GM18505 (cell line): ENCODE data around the gene SH3PXD2A.
"Not testable (repeated sequence)": the region's sequence is repeated elsewhere in the genome, so short reads cannot be mapped to it uniquely, and the experiment has no call there.

ENCODE experiments used
- ATAC-seq: cut with Tn5 transposase; IDR thresholded peaks from one replicate; pipeline ENCODE4 v1.9.1; 2021; ENCODE audit not compliant: unreplicated experiment
- POLR2A ChIP-seq: IDR thresholded peaks from 4 replicates; pipeline ENCODE4 v1.6.1; 2011; ENCODE audit warnings: borderline replicate concordance; ENCODE audit not compliant: insufficient read depth, insufficient read length; ENCODE audit errors: extremely low read depth

Gene SH3PXD2A

DNA sequence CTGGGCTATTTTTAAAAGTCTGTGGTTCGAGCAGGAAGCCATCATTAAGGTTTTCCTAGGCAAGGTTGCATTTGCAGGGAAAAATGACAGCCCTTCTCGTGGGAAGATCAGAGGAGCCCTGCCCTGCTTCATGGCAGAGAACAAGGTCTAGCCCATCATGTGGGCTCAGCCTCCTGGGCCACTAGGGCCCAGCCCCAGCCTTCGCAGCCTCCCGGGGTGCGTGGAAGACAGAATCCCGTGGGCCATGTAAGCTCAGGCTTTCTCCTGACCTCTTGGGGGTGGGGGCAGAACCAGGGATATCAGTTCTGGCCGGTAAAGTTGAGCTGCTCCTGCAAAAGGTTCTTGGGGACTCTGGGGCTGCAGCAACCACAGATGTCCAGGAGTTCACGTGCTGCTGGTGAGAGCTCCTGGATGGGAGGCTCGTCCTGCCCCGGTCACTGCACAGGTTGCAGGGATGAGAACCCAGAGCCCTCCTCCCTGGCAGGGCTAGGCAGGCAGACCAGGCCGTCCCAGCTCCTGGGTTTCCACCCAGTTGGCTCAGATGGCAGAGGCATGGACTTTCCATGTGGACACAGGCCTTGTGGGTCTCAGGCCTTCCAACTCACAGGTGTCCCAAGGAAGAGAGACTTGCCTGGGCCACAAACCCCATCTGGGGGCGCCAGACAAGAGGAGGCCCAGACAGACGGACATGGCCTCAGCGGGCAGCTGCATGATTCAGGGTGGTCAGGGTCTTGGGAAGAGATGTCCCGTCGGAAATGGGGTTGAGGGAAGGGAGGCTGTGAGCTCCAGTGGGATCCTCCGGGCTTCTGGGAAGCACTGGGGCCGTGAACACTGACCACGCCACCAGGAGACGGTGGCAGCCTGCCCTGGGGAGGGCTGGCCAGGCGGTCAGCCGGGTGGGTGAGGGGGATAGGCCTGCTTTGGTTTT, 235.7 kb downstream of the SH3PXD2A start:
- TF ChIP-seq POLR2A: no peak
- ATAC-seq: no peak

DNA sequence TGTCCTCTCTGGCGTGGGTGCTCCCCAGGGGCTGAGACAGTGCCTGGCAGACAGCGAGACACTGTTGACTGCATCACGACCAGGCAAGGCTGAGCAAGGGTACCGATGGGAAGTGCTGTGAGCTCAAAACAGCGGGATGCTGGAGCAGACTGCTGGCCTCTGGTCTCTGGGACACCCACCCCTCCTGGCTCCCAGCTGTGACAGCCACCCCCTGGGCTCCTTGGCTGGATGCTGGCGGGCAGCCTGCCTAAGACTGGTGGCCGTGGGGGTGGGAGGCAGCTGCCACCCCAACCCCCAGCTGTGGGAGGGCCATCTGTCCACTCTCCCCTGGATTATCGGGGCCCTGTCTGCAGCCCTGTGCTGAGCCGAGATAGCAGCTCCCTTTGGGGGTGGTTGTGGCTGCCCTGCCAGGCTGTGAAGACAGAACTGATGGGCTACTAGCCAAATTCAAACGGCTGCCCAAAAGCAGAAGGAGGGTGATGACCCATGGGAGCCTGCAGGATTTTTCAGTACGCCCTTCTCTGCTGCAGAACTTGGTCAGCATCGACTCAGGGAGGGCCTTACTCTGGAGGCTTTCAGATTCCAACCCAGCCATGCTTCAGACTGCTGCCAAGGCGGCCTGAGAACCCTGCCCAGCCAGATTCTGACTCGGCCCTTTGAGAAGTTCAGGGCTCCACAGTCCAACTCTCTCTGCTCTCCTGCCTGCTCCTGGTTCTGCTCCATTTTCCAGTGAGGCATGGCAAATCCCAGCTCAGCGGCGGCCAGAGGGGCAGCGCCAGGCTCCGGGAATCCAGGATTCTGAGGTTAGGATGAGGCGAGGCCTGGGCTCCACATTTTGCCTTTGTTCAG, 236.6 kb downstream of the SH3PXD2A start:
- TF ChIP-seq POLR2A: no peak
- ATAC-seq: no peak

DNA sequence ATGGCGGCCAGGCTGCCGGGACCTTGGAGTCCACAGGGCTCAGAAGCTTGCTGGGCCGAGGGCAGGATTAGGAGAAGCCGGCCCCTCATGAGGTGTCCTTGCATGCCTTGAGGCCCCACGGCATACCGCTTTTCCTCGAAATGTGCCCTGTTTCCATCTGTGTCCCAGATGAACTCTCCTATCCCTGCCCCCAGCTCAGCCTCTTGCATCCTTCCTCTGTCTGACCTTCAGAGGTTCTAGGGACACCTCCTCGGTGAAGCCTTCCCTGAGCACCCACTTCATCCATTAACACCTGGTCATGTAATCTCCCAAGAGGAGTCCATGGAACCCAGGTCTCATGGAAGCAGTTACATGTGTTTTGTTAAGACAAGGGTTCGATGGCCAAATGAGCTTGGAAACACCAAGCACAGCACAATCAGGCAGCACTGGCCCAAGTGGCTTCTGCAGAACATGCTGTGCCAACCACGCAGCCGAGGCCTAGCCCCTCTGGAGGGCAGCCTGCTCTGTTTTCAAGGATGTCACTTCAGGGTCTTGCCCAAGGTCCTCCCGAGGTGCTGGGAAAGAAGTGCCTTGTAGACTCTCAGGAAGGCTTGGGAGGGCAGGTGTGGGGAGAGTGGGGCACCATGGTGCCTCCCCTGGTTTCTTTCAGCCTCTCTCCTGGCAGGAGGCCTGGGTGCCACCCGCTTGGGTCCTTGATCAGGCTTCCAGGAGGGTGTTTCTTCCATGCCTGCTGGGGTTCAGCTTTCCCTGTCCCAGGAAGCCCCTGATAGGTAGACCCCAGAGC, 237.6 kb downstream of the SH3PXD2A start:
- no peak for TF ChIP-seq POLR2A
- no peak for ATAC-seq

DNA sequence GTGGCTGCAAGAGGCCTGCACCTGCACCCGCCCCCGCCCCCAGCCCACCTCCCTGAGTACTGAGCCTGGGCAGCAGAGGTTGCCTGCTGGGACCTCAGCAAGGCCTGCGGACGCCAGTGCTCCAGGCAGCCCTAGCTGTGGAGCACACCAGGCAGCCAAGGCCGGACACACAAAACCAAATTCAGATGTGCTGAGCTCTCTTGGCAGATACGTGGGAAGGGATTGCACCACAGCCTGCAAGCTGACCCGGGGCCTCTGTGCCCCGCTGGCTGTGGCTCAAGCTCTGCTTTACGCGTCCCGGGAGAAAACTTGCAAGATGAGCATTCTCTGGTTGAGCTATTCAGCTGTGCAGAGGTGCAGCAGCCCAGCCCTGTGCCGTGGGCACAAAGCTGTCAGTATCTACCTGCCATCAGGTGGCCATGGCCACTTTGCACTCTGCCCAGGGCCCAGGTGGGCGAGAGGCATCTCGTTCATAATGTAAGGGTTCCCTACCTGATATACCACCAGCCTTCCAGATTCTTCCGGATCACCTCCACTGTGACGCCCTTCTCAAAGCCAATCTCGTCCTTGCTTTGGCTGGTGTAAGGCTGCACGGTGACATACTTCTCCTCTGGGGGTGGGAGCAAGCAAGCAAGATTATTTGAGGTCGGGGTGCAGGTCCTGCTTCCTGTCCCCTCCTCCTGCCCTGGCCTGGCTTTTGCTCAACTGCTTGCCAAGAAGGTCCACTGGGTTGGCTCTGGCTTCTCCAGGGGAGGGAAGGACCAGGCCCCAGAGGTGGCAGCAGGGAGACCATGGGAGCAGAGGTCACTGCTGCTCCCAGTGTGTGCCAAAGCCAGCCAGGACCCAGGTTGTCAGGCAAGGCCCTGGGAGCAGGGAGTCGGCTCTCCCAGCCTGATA, 238.4 kb downstream of the SH3PXD2A start:
- ATAC-seq: no peak
- no peak for TF ChIP-seq POLR2A

DNA sequence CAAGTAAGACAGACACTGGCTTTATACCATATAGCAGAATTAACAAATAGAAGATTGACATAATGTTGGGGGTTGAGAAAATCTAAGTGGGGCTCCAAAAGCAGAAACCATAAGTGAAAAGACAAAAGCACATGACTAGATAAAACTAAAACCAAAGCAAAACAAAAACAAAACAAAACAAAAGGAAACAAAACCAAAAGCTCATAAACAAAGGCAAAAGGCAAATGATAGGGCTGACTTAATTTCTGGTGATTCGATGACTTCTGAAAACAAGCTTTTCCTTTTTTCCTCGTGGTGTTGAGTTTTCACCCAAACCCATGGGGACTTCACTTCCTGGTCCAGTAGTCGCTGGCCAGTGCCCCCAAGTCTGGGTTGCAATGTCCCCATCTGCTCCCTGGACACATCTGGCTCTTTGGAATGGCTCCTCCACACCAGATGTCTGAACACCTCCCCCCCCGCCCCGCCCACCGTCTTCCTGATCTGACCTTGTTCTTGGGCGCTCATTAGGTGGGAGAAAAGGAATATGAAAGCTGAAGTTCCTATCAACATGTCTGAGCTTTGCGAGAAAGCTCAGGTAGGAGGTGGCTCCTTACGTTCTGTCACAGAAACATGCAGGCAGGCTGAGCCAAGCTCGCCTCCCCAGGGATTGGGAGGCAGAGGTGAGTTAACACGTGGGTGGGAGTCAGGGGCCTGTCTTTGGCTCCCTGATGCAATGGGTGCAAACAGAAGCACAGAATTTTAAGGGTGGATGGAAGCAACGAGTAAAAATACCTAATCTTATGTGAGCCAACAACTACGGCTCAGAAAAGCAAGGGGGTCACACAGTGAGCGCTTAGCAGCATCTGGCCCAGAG, 240.8 kb downstream of the SH3PXD2A start:
- no peak for ATAC-seq
- TF ChIP-seq POLR2A: no peak

DNA sequence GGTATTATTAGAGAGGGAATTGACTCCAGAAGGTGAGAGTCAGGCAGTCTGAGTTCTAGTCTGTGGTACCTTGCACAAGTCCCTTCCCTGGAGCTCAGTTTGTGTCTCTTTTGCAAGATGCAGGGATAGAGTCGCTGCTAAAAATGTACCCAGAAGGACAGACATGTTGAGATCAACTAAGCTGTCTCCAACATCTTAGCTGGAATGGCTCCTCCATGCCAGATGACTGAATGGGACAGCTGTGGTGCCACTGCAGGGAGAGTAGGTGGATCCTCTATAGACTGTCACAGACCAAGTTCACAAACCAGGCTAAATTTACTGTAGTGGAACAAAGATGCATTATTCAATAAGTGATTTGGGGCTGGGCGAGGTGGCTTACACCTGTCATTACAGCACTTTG, 241.8 kb downstream of the SH3PXD2A start:
- no peak for ATAC-seq
- TF ChIP-seq POLR2A: no peak

DNA sequence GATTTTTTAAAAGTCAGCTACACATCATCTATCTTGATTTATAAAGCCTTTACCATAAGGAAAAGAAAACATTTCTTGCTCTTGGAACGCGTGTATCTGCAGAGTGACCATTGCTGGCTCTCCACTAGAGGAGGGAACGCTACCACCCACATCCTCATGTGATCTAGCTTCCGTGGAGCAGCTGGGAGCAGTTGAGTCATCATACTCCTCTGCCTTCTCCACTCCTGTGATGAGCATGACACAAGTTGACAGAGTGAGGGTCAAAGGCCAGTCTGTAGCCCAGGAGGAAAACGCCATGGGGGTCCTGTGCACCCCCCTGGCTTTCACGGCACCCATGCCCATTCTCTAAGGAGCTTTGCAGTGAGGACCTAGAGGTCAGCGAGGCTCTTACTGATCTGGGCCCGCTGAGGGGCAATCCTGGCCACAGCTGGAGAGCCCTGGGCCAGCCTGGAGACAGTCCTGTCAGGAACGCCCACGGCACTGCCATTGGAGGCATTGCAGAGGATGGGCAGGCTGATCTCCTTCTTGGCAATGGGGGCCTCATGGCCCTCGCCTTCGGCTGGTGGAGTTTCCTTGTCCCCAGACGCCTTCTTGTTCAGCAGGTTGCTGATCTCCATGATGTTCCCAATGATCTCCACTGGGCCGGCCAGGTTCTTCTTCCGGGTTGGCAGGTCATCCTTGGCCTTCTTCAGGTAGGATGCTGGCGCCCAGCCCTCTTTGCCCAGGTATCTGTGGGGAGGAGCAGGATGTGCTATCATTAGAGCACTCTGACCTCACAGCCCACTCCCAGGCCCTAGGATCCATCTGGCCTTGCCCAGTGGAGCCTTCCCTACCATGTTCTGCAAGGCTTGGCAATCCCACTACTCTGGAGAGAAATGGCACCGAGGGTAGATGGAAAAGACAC, 242.7 kb downstream of the SH3PXD2A start:
- no peak for TF ChIP-seq POLR2A
- no peak for ATAC-seq

DNA sequence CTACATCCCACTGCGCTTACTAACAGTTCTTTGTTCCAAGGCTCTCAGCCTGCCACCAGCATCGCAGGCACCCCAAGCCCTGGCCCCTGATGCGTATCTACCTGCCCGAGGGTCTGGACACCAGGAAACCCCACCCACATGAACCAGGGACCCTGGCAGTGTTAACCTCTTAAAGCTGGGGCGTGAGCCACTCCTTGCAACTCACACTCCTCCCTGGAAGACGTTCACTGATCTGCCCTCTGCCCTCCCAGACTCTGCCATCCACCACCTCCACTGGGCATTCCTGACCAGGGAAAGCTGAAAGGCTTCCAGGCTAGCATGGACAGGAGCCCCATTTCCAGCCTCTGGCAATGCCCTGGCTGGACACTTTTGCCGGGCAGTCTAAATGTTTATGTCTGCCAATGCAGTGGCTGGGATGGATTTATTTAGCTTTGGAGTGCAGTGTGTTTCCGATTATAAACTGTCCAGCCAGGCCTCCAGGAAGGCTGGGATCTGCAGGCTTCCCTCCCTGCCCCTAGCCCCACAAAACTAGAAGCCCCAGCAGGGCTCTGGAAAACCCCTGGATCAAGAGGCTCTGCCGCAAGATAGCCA, 244.4 kb downstream of the SH3PXD2A start:
- no peak for TF ChIP-seq POLR2A
- no peak for ATAC-seq

DNA sequence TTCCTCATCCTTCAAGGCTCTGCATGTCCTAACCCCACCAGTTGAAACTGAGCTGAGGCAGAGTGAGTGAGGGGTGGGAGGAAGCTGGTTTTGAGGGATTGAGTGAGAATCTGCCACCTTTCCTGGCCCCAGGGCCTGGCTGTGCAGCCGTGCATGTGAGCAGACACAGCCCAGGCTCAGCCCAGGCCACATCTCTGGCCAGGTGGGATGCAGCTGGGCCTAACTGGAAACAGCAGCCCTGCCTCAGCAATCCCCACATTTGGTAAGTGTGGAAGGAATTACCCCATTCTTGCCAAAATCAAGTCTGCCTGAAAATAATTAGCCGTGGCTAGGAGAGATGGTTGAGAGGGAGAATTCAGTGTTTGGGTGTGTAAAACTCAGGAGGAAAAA, 245.3 kb downstream of the SH3PXD2A start:
- TF ChIP-seq POLR2A: no peak
- ATAC-seq: no peak

DNA sequence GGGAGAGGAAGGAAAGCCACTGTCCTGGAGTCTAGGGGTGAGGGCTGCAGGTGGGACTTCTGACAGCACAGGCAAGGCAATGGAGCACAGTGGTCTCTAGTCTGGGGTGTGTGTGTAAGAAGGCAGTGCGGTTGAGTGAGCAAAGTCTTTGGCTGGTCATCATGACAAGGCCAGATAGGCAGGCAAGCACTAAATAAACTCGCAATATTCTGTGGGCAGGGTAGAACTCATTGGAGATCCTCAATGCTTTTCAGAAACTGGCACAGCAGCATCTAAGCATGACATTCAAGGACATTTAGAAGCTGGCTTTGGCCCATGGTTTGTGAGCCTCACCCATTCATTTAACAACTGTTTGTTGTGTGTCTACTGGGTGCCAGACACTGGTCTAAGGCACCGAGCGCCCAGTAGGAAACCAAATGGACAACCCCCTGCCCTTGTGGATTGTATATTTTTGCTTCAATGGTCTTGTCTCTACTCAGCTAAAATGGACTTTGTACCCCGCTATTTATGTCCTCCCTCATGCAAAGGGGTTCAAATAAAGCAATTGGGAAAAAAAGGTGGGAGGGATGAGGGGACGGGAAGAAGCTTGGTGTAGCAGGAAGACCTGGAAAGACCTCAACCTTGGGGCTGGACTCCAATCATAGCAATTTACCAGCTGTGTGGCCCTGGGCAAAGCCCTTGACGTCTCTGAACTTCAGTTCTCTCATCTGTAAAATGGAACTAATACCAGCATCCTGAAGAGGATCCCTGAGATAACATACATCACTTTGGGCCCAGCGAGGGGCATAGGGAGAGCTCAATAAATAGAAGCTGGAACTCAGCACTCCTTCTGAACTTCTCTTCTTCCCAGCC, 245.9 kb downstream of the SH3PXD2A start:
- ATAC-seq: no peak
- TF ChIP-seq POLR2A: no peak

DNA sequence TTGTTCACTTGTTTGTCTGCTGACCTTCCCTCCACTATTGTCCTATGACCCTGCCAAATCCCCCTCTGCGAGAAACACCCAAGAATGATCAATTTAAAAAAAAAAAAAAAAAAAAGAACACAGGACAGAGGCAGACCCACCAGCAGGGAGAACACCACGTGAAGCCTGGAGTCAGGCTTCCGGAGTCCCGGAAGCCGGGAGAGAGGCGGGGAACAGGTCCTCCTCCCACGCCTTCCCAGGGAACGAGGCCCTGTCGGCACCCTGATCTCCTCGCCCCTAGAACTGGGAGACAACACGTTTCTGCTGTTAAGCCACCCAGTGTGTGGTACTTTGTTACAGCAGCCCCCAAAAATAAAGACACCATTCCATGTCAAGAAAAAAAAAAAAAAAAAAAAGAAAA, 247.3 kb downstream of the SH3PXD2A start:
- ATAC-seq: not testable (repeated sequence)

DNA sequence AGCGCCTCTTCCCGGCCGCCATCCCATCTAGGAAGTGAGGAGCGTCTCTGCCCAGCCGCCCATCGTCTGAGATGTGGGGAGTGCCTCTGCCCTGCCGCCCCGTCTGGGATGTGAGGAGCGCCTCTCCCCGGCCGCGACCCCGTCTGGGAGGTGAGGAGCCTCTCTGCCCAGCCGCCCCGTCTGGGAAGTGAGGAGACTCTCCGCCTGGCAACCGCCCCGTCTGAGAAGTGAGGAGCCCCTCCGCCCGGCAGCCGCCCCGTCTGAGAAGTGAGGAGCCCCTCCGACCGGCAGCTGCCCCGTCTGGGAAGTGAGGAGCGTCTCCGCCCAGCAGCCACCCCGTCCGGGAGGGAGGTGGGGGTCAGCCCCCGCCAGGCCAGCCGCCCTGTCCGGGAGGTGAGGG, 248.3 kb downstream of the SH3PXD2A start:
- ATAC-seq: not testable (repeated sequence)

DNA sequence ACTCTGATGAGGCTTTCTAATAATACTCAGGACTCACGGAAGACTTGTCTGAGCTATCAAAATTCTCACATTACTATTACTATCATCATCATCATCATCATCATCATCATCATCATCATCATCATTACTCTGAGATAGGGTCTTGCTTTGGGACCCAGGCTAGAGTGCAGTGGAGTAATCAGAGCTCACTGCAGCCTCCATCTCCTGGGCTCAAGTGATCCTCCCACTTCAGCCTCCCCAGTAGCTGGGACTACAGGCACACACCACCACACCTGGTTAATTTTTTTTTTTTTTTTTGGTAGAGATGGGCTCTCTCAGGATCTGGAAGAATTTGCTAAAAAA, 249.3 kb downstream of the SH3PXD2A start:
- not testable (repeated sequence) for ATAC-seq
